GM12878 (cell line): ENCODE results near the gene RAMP1. TPM values are rescaled to one million over a fixed set of nuclear protein-coding genes. Genes with fewer than 3 reads are reported as not detected.
A peak's percentile ranks its signal among the peaks of the same experiment; 100 is the strongest.

Experiments used
- BRCA1 ChIP-seq: IDR thresholded peaks from 2 replicates; pipeline ENCODE4 v1.6.1; 2011; ENCODE audit warnings: low read depth, low read length, improper control_type of control experiment
- CBFB ChIP-seq: IDR thresholded peaks from 2 replicates; pipeline ENCODE4 v1.6.1; 2016; ENCODE audit warnings: antibody characterized with exemption, low read depth
- CBX3 ChIP-seq: fragments of 200-600 bp; sonication (generic); IDR thresholded peaks from 2 replicates; pipeline ENCODE4 v1.6.1; 2016; ENCODE audit warnings: low read depth, borderline replicate concordance
- CHD4 ChIP-seq: fragments of 200-600 bp; sonication (generic); IDR thresholded peaks from 2 replicates; pipeline ENCODE4 v1.6.1; 2016; ENCODE audit warnings: mild to moderate bottlenecking
- CREM ChIP-seq: IDR thresholded peaks from 2 replicates; pipeline ENCODE4 v1.6.1; 2014; ENCODE audit warnings: antibody characterized with exemption, low read depth
- EP300 ChIP-seq, 2 experiments: fragments of 150-350 bp in 1 of 2; IDR thresholded peaks; 2 replicates each; pipeline ENCODE4 v1.6.1; 2011 to 2012; ENCODE audit warnings: low read depth in 2 of 2, low read length in 2 of 2, borderline replicate concordance in 1 of 2, improper control_type of control experiment in 1 of 2, inconsistent platforms in 1 of 2; ENCODE audit not compliant: control insufficient read depth in 1 of 2
- EZH2 ChIP-seq: IDR thresholded peaks from 2 replicates; pipeline ENCODE4 v1.6.1; 2012; ENCODE audit warnings: low read depth, mild to moderate bottlenecking, control low read depth, inconsistent platforms, low read length, borderline replicate concordance; ENCODE audit not compliant: control insufficient read depth
- FOXK2 ChIP-seq: fragments of 450-650 bp; IDR thresholded peaks from 2 replicates; pipeline ENCODE4 v1.6.1; 2017; ENCODE audit warnings: mild to moderate bottlenecking, moderate library complexity
- FOXM1 ChIP-seq: IDR thresholded peaks from 2 replicates; pipeline ENCODE4 v1.6.1; 2012; ENCODE audit warnings: low read depth, mild to moderate bottlenecking, inconsistent platforms, low read length, moderate library complexity
- KLF5 ChIP-seq: fragments of 450-650 bp; IDR thresholded peaks from 2 replicates; pipeline ENCODE4 v1.6.1; 2014; ENCODE audit warnings: mild to moderate bottlenecking; ENCODE audit not compliant: partially characterized antibody
- MEF2B ChIP-seq: fragments of 450-650 bp; IDR thresholded peaks from 2 replicates; pipeline ENCODE4 v1.6.1; 2018; ENCODE audit warnings: mild to moderate bottlenecking, moderate library complexity; ENCODE audit not compliant: partially characterized antibody, poor library complexity, severe bottlenecking
- NR2F1 ChIP-seq: fragments of 450-650 bp; conservative IDR thresholded peaks from 2 replicates; pipeline ENCODE4 v1.6.1; 2017; ENCODE audit warnings: mild to moderate bottlenecking
- RAD21 ChIP-seq: IDR thresholded peaks from 2 replicates; pipeline ENCODE4 v1.6.1; 2011; ENCODE audit warnings: mild to moderate bottlenecking, low read depth, low read length, moderate library complexity; ENCODE audit not compliant: insufficient read depth
- RAD51 ChIP-seq: fragments of 450-650 bp; IDR thresholded peaks from 2 replicates; pipeline ENCODE4 v1.6.1; 2016; ENCODE audit warnings: moderate library complexity, mild to moderate bottlenecking, inconsistent platforms
- RB1 ChIP-seq: fragments of 450-650 bp; formaldehyde crosslinking; IDR thresholded peaks from 2 replicates; pipeline ENCODE4 v1.6.1; 2017; ENCODE audit warnings: mild to moderate bottlenecking, borderline replicate concordance
- SIN3A ChIP-seq: IDR thresholded peaks from 2 replicates; pipeline ENCODE4 v1.6.1; 2012; ENCODE audit warnings: low read depth, low read length, improper control_type of control experiment
- SMARCA5 ChIP-seq: fragments of 450-650 bp; IDR thresholded peaks from 2 replicates; pipeline ENCODE4 v1.6.1; 2017; ENCODE audit warnings: mild to moderate bottlenecking
- SP1 ChIP-seq: IDR thresholded peaks from one replicate; pipeline ENCODE4 v1.6.1; 2011; ENCODE audit warnings: low read depth, low read length
- TARDBP ChIP-seq: IDR thresholded peaks from 2 replicates; pipeline ENCODE4 v1.6.1; 2016; ENCODE audit warnings: borderline replicate concordance
- TBL1XR1 ChIP-seq: IDR thresholded peaks from 2 replicates; pipeline ENCODE4 v1.6.1; 2012; ENCODE audit warnings: low read depth, low read length, improper control_type of control experiment
- ZNF24 ChIP-seq: fragments of 450-650 bp; IDR thresholded peaks from 2 replicates; pipeline ENCODE4 v1.6.1; 2017; ENCODE audit warnings: antibody characterized with exemption, mild to moderate bottlenecking
- polyA plus RNA-seq, 11 experiments: library from polyadenylated mRNA; depleted of rRNA in 4 of 11; unstranded in 6 of 11; stranded (reverse) in 5 of 11; fragments of >200 nt; fragmentation: Nextera tagmentation in 4 of 11; fragmentation: Illumina TruSeq in 1 of 11; extraction: Ambion mirVana in 4 of 11; extraction: Trizol in 1 of 11; gene quantifications; 1 replicate in 1 of 11; 2 replicates in 10 of 11; pipeline versions ENCODE4 v1.2.1 to v1.2.3, GENCODE V29; 2011 to 2016; ENCODE audit warnings: inconsistent platforms in 2 of 11, missing spikeins in 2 of 11, low read depth in 1 of 11
- total RNA-seq, 4 experiments: library from RNA; depleted of rRNA in 3 of 4; stranded (reverse); fragments of >200 nt in 3 of 4; fragmentation: Illumina TruSeq in 1 of 4; extraction: Trizol in 1 of 4; gene quantifications; 2 replicates each; pipeline versions ENCODE4 v1.2.1 to v1.2.3, GENCODE V29; 2013 to 2021
- TF ChIP-seq, protein P1 (sequence below): fragments of 450-650 bp; formaldehyde crosslinking; IDR thresholded peaks from 2 replicates; pipeline ENCODE4 v1.4.0; 2022; ENCODE audit warnings: mild to moderate bottlenecking, moderate library complexity
- TF ChIP-seq, protein P2 (sequence below): fragments of 450-650 bp; IDR thresholded peaks from 2 replicates; pipeline ENCODE4 v1.6.1; 2017; ENCODE audit warnings: antibody characterized with exemption, mild to moderate bottlenecking, moderate library complexity
- TF ChIP-seq, protein P3 (sequence below): fragments of 450-650 bp; IDR thresholded peaks from 2 replicates; pipeline ENCODE4 v1.6.1; 2017; ENCODE audit warnings: borderline replicate concordance

The RAMP1 gene
- total and polyA plus RNA-seq, 10 of the 15 experiments (the other 5 are each of a cell fraction or from before 2014, with no cell fraction given), result 0.11 to 0.19 (median 0.12) TPM; not detected in 7

DNA sequence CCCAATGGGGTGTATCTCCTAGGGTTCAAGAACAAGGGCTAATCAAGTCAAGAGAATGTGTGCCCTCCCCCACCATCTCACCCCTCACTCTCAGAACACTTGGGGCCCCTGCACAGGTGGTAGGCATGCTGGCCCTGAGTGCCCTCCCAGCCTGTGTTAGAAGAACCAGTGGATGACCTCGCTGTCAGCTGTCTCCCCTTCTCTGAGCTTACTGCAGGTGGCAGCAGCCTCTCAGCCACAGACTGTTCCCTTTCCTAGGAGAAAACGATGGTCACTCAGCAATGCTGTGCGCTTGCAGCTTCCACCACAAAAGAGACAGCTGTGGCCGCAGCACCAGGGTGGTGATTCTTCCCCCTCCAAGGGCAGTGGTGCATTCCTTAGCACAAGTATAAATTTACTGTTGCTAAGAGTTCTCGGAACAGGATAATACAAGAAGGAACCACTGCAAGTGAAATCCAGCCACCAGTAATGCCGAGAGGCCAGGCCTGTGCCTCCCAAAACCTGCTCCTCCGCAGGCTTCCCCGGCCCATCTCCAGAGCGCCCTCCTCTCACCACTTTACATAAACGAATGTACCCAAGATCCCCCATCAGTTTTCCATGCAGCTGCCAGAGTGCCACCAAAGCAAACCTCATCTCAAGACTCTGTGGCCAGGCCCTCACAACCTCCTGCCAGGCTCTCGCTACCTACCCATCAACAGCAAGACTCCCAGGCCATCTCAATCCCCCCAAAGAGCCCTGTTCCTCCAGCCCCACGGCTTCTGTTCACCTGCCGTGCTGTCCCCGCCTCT, 935 bp upstream of the RAMP1 start (continued):
- TF ChIP-seq, protein P1, sequence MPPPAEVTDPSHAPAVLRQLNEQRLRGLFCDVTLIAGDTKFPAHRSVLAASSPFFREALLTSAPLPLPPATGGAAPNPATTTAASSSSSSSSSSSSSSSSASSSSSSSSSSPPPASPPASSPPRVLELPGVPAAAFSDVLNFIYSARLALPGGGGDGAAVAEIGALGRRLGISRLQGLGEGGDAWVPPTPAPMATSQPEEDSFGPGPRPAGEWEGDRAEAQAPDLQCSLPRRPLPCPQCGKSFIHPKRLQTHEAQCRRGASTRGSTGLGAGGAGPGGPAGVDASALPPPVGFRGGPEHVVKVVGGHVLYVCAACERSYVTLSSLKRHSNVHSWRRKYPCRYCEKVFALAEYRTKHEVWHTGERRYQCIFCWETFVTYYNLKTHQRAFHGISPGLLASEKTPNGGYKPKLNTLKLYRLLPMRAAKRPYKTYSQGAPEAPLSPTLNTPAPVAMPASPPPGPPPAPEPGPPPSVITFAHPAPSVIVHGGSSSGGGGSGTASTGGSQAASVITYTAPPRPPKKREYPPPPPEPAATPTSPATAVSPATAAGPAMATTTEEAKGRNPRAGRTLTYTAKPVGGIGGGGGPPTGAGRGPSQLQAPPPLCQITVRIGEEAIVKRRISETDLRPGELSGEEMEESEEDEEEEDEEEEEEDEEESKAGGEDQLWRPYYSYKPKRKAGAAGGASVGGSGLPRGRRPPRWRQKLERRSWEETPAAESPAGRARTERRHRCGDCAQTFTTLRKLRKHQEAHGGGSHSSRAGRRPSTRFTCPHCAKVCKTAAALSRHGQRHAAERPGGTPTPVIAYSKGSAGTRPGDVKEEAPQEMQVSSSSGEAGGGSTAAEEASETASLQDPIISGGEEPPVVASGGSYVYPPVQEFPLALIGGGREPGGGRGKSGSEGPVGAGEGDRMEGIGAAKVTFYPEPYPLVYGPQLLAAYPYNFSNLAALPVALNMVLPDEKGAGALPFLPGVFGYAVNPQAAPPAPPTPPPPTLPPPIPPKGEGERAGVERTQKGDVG (CRISPR knock-in tag), result no peak
- no peak for TF ChIP-seq CBFB
- no peak for TF ChIP-seq TBL1XR1
- TF ChIP-seq SP1, result no peak
- TF ChIP-seq FOXK2, result no peak
- peak; percentile 64; the same call in 1 of the 2 replicates for TF ChIP-seq SMARCA5
- peak; percentile 80 for TF ChIP-seq RAD21
- no peak for TF ChIP-seq CHD4
- no peak for TF ChIP-seq EZH2
- TF ChIP-seq, protein P2, sequence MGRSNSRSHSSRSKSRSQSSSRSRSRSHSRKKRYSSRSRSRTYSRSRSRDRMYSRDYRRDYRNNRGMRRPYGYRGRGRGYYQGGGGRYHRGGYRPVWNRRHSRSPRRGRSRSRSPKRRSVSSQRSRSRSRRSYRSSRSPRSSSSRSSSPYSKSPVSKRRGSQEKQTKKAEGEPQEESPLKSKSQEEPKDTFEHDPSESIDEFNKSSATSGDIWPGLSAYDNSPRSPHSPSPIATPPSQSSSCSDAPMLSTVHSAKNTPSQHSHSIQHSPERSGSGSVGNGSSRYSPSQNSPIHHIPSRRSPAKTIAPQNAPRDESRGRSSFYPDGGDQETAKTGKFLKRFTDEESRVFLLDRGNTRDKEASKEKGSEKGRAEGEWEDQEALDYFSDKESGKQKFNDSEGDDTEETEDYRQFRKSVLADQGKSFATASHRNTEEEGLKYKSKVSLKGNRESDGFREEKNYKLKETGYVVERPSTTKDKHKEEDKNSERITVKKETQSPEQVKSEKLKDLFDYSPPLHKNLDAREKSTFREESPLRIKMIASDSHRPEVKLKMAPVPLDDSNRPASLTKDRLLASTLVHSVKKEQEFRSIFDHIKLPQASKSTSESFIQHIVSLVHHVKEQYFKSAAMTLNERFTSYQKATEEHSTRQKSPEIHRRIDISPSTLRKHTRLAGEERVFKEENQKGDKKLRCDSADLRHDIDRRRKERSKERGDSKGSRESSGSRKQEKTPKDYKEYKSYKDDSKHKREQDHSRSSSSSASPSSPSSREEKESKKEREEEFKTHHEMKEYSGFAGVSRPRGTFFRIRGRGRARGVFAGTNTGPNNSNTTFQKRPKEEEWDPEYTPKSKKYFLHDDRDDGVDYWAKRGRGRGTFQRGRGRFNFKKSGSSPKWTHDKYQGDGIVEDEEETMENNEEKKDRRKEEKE, result no peak
- no peak for TF ChIP-seq CBX3
- no peak for TF ChIP-seq CREM
- TF ChIP-seq MEF2B, result no peak
- TF ChIP-seq NR2F1, result 0 out of 2 replicates have a peak, but pooled peaks have one; percentile 14
- no peak for TF ChIP-seq RAD51
- TF ChIP-seq TARDBP, result no peak
- TF ChIP-seq ZNF24, result no peak
- no peak for TF ChIP-seq SIN3A
- TF ChIP-seq RB1, result no peak
- TF ChIP-seq EP300 (IDR thresholded peaks at IDR 0.05; ENCODE audit: borderline replicate concordance in 1 of 2, control insufficient read depth in 1 of 2, low read depth in 2 of 2, low read length in 2 of 2), result no peak
- TF ChIP-seq KLF5, result no peak
- TF ChIP-seq BRCA1, result no peak
- no peak for TF ChIP-seq FOXM1
- TF ChIP-seq, protein P3, sequence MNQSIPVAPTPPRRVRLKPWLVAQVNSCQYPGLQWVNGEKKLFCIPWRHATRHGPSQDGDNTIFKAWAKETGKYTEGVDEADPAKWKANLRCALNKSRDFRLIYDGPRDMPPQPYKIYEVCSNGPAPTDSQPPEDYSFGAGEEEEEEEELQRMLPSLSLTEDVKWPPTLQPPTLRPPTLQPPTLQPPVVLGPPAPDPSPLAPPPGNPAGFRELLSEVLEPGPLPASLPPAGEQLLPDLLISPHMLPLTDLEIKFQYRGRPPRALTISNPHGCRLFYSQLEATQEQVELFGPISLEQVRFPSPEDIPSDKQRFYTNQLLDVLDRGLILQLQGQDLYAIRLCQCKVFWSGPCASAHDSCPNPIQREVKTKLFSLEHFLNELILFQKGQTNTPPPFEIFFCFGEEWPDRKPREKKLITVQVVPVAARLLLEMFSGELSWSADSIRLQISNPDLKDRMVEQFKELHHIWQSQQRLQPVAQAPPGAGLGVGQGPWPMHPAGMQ, result no peak
